Liver (tissue), 9 donors: ENCODE measurements around the gene SRGAP1. TPM values are rescaled to one million over a fixed set of nuclear protein-coding genes. Genes with fewer than 3 reads are reported as not detected.

Experiments
- DNase-seq: peaks from one replicate; pipeline ENCODE4 v3.0.0-alpha.2; 2017; ENCODE audit warnings: low spot score
- H3K27ac ChIP-seq, 2 donors: one replicate each; pipeline ENCODE4 v1.7.0; 2013; ENCODE audit warnings: inconsistent platforms in 2 of 2, low read length in 2 of 2, control low read depth in 1 of 2, low read depth in 1 of 2, mild to moderate bottlenecking in 1 of 2
- H3K27me3 ChIP-seq, 4 donors: one replicate each; pipeline versions ENCODE4 v1.6.1 to v1.7.0; 2013; ENCODE audit warnings: low read length in 3 of 4, inconsistent platforms in 1 of 4, mild to moderate bottlenecking in 1 of 4, moderate library complexity in 1 of 4; ENCODE audit not compliant: control insufficient read depth in 4 of 4, insufficient read depth in 4 of 4
- H3K36me3 ChIP-seq, 4 donors: one replicate each; pipeline versions ENCODE4 v1.6.1 to v1.7.0; 2013; ENCODE audit warnings: low read length in 3 of 4, mild to moderate bottlenecking in 3 of 4, low read depth in 1 of 4, moderate library complexity in 1 of 4; ENCODE audit not compliant: control insufficient read depth in 4 of 4, insufficient read depth in 3 of 4
- H3K4me1 ChIP-seq, 4 donors: one replicate each; pipeline versions ENCODE4 v1.6.1 to v1.7.0; 2013; ENCODE audit warnings: low read length in 3 of 4, mild to moderate bottlenecking in 3 of 4, moderate library complexity in 1 of 4; ENCODE audit not compliant: control insufficient read depth in 4 of 4, insufficient read depth in 4 of 4
- H3K4me3 ChIP-seq, 3 donors: one replicate each; pipeline versions ENCODE4 v1.6.1 to v1.7.0; 2013; ENCODE audit warnings: low read length in 3 of 3, control low read depth in 1 of 3, low read depth in 1 of 3, mild to moderate bottlenecking in 1 of 3
- H3K9ac ChIP-seq, 2 donors: one replicate each; pipeline ENCODE4 v1.7.0; 2013; ENCODE audit warnings: low read length in 2 of 2, mild to moderate bottlenecking in 2 of 2, moderate library complexity in 2 of 2, control low read depth in 1 of 2, low read depth in 1 of 2
- H3K9me3 ChIP-seq, 4 donors: one replicate each; pipeline versions ENCODE4 v1.6.1 to v1.7.0; 2013; ENCODE audit warnings: low read length in 3 of 4; ENCODE audit not compliant: control insufficient read depth in 4 of 4
- EGR1 ChIP-seq, 2 donors: IDR thresholded peaks; 2 replicates each; pipeline ENCODE4 v1.6.1; 2016 to 2018; ENCODE audit warnings: antibody characterized with exemption in 2 of 2, low read depth in 2 of 2
- FOXA2 ChIP-seq: IDR thresholded peaks from 2 replicates; pipeline ENCODE4 v1.6.1; 2016; ENCODE audit warnings: antibody characterized with exemption
- HNF4A ChIP-seq, 2 donors: conservative IDR thresholded peaks; 2 replicates each; pipeline ENCODE4 v1.6.1; 2016; ENCODE audit warnings: antibody characterized with exemption in 2 of 2, mild to moderate bottlenecking in 2 of 2
- HNF4G ChIP-seq: IDR thresholded peaks from 2 replicates; pipeline ENCODE4 v1.6.1; 2016; ENCODE audit warnings: antibody characterized with exemption
- JUND ChIP-seq, 2 donors: IDR thresholded peaks; 2 replicates each; pipeline ENCODE4 v1.6.1; 2016; ENCODE audit warnings: antibody characterized with exemption in 2 of 2
- NR2F2 ChIP-seq: IDR thresholded peaks from 2 replicates; pipeline ENCODE4 v1.6.1; 2016; ENCODE audit warnings: antibody characterized with exemption
- RAD21 ChIP-seq, 2 donors: IDR thresholded peaks; 2 replicates each; pipeline ENCODE4 v1.6.1; 2016; ENCODE audit warnings: antibody characterized with exemption in 2 of 2, mild to moderate bottlenecking in 2 of 2
- SP1 ChIP-seq: IDR thresholded peaks from 2 replicates; pipeline ENCODE4 v1.6.1; 2018; ENCODE audit warnings: antibody characterized with exemption, mild to moderate bottlenecking
- TAF1 ChIP-seq: conservative IDR thresholded peaks from 2 replicates; pipeline ENCODE4 v1.6.1; 2016; ENCODE audit warnings: antibody characterized with exemption, mild to moderate bottlenecking
- YY1 ChIP-seq: IDR thresholded peaks from 2 replicates; pipeline ENCODE4 v1.6.1; 2016; ENCODE audit warnings: antibody characterized with exemption, mild to moderate bottlenecking
- WGBS: extraction: QIAGEN DNeasy Blood & Tissue Kit; methylation state at CpG from one replicate; pipeline ENCODE4 v1.1.7; 2013; 5-methylcytosine and 5-hydroxymethylcytosine counted together
- polyA plus RNA-seq, 2 donors: library from polyadenylated mRNA; stranded (reverse) in 1 of 2; unstranded in 1 of 2; fragments of 200-250 nt in 1 of 2; fragments of >200 nt in 1 of 2; fragmentation: Nextera tagmentation in 1 of 2; extraction: Ambion mirVana in 1 of 2; gene quantifications; one replicate each; pipeline versions ENCODE4 v1.2.1 to v1.2.3, GENCODE V29; 2013 to 2015
- total RNA-seq, 2 donors: library from RNA; depleted of rRNA; stranded (reverse); fragments of >200 nt; gene quantifications; one replicate each; pipeline ENCODE4 v1.2.3, GENCODE V29; 2014
- TF ChIP-seq, protein P1 (sequence below): fragments of 150-350 bp; IDR thresholded peaks from 2 replicates; pipeline ENCODE4 v1.5.1; 2017; ENCODE audit warnings: improper control_type of control experiment, low read depth, low read length; ENCODE audit not compliant: missing input control
- TF ChIP-seq, protein P2 (sequence below): IDR thresholded peaks from 2 replicates; pipeline ENCODE4 v1.6.1; 2016; ENCODE audit warnings: antibody characterized with exemption
- TF ChIP-seq, protein P3 (sequence below): IDR thresholded peaks from 2 replicates; pipeline ENCODE4 v1.6.1; 2016; ENCODE audit warnings: antibody characterized with exemption, mild to moderate bottlenecking
- TF ChIP-seq, protein P4 (sequence below): IDR thresholded peaks from 2 replicates; pipeline ENCODE4 v1.6.1; 2016; ENCODE audit warnings: antibody characterized with exemption
- donor health status: healthy.
- donor health status: healthy.
- donor health status: healthy.
- donor health status: healthy.
- donor health status: healthy.

The SRGAP1 gene
- total and polyA plus RNA-seq, 4 donors: 0.28 to 1.3 (median 0.85) TPM

DNA sequence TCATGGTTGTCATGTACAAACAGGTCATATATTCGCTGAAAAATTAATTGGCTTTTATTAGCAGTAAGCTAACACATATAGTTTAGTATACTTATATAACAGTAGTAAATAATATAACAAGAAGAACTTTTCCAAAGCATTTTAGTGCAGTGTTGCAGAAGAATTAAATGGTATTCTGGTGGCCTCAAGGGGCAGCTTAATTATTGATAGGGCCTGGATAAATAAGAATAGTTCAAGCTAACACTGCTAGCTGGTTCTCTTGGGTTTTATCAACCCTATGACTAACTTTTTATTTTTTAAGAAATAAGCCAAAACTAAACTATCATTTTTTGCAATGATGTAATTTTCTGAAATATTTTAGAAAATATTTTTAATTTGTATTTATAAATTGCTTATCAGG is 152.1 kb downstream of the SRGAP1 start (continued):
- TF ChIP-seq, protein P1, sequence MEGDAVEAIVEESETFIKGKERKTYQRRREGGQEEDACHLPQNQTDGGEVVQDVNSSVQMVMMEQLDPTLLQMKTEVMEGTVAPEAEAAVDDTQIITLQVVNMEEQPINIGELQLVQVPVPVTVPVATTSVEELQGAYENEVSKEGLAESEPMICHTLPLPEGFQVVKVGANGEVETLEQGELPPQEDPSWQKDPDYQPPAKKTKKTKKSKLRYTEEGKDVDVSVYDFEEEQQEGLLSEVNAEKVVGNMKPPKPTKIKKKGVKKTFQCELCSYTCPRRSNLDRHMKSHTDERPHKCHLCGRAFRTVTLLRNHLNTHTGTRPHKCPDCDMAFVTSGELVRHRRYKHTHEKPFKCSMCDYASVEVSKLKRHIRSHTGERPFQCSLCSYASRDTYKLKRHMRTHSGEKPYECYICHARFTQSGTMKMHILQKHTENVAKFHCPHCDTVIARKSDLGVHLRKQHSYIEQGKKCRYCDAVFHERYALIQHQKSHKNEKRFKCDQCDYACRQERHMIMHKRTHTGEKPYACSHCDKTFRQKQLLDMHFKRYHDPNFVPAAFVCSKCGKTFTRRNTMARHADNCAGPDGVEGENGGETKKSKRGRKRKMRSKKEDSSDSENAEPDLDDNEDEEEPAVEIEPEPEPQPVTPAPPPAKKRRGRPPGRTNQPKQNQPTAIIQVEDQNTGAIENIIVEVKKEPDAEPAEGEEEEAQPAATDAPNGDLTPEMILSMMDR: no peak
- TF ChIP-seq, protein P2, sequence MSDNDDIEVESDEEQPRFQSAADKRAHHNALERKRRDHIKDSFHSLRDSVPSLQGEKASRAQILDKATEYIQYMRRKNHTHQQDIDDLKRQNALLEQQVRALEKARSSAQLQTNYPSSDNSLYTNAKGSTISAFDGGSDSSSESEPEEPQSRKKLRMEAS: no peak
- TF ChIP-seq FOXA2: no peak

DNA sequence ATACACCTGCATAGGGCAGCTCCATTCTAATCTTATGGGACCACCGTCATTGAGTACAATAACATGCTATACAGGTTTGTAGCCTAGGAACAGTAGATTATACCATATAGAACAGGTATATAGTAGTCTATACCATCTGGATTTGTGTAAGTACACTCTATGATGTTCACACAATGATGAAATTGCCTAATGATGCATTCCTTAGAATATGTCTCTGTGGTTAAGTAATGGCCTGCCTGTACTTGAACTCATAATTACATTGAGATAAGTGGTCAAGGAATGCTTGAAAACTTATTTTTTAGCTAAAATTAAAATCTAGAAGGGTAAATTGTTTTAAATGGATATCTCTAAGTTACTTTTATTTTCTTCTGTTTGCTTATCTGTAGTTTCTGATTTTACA is 152.7 kb downstream of the SRGAP1 start:
- no peak for DNase-seq
- TF ChIP-seq RAD21 (IDR thresholded peaks at IDR 0.05) (no peak), FOXA2 (no peak), TAF1 (no peak)
- TF ChIP-seq, protein P1: no peak
- TF ChIP-seq, protein P2: no peak
- Histone ChIP-seq H3K36me3 (no peaks in the 10 kb centered on the region), H3K9me3 (no peaks in the 10 kb centered on the region), H3K4me1 (no peaks in the 10 kb centered on the region), H3K9ac (no peak overlapping the region), H3K27me3 (no peaks in the 10 kb centered on the region), H3K4me3 (no peak overlapping the region), H3K27ac (no peak overlapping the region)
- WGBS: 93% methylated on average over 1 of the region's 1 CpG

DNA sequence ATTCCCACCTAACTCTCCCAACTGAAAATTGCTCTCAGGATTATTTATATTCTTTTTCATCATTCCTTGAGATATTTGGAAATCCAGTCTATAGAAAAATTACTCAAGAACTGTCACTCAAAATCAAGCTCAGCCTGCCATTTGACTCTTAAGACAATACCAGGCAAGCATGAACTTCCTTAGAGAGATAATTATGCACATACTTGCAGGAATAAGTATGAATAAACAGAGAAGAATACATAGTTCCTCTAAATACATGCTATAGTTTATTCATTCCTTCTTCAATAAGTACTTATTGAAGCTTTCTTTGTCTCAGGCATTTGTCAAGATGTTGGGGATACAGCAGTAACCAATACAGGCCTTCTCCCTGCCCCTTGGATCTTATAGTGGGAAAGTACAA is 154.1 kb downstream of the SRGAP1 start:
- Histone ChIP-seq H3K9me3 (no peaks in the 10 kb centered on the region), H3K4me3 (no peak overlapping the region), H3K4me1 (no peaks in the 10 kb centered on the region), H3K9ac (no peak overlapping the region), H3K36me3 (no peaks in the 10 kb centered on the region), H3K27me3 (no peaks in the 10 kb centered on the region), H3K27ac (no peak overlapping the region)
- no peak for TF ChIP-seq EGR1 (IDR thresholded peaks at IDR 0.05; ENCODE audit: low read depth in 2 of 2)
- TF ChIP-seq, protein P1: no peak
- DNase-seq: no peak

DNA sequence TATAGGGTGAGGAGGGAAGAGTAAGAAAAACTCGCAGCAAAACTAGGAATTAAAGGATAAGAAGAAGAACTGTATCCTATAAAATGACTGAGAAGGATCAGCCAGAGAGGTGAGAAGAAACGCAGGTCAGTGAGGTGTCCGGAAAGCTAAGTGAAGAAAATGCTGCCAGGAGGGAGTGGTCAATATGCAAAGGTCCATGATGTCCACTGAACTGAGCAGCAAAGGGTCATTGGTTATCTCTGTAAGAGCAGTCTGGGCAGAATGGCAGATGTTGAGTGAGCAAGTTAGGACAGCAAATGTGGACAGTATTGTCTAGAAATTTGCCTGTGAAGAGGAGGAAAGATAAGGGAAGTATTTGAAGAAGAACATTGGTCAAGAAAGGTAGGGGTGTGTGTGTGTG is 155.4 kb downstream of the SRGAP1 start:
- Histone ChIP-seq H3K4me1 (no peaks in the 10 kb centered on the region), H3K36me3 (no peaks in the 10 kb centered on the region), H3K9me3 (no peaks in the 10 kb centered on the region), H3K4me3 (no peak overlapping the region), H3K27me3 (no peaks in the 10 kb centered on the region), H3K27ac (no peak overlapping the region), H3K9ac (no peak overlapping the region)
- 78% methylated on average over 3 of the region's 3 CpGs for WGBS
- no peak for DNase-seq
- TF ChIP-seq HNF4A (conservative IDR thresholded peaks at IDR 0.05) (no peak), RAD21 (IDR thresholded peaks at IDR 0.05) (no peak), YY1 (no peak), JUND (IDR thresholded peaks at IDR 0.05) (no peak), NR2F2 (no peak), SP1 (no peak), HNF4G (no peak)
- TF ChIP-seq, protein P2: no peak
- TF ChIP-seq, protein P3, sequence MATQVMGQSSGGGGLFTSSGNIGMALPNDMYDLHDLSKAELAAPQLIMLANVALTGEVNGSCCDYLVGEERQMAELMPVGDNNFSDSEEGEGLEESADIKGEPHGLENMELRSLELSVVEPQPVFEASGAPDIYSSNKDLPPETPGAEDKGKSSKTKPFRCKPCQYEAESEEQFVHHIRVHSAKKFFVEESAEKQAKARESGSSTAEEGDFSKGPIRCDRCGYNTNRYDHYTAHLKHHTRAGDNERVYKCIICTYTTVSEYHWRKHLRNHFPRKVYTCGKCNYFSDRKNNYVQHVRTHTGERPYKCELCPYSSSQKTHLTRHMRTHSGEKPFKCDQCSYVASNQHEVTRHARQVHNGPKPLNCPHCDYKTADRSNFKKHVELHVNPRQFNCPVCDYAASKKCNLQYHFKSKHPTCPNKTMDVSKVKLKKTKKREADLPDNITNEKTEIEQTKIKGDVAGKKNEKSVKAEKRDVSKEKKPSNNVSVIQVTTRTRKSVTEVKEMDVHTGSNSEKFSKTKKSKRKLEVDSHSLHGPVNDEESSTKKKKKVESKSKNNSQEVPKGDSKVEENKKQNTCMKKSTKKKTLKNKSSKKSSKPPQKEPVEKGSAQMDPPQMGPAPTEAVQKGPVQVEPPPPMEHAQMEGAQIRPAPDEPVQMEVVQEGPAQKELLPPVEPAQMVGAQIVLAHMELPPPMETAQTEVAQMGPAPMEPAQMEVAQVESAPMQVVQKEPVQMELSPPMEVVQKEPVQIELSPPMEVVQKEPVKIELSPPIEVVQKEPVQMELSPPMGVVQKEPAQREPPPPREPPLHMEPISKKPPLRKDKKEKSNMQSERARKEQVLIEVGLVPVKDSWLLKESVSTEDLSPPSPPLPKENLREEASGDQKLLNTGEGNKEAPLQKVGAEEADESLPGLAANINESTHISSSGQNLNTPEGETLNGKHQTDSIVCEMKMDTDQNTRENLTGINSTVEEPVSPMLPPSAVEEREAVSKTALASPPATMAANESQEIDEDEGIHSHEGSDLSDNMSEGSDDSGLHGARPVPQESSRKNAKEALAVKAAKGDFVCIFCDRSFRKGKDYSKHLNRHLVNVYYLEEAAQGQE: no peak
- TF ChIP-seq, protein P4, sequence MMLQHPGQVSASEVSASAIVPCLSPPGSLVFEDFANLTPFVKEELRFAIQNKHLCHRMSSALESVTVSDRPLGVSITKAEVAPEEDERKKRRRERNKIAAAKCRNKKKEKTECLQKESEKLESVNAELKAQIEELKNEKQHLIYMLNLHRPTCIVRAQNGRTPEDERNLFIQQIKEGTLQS: no peak
